ENCODE measurements around the gene OOSP3.

OOSP3 gene

DNA sequence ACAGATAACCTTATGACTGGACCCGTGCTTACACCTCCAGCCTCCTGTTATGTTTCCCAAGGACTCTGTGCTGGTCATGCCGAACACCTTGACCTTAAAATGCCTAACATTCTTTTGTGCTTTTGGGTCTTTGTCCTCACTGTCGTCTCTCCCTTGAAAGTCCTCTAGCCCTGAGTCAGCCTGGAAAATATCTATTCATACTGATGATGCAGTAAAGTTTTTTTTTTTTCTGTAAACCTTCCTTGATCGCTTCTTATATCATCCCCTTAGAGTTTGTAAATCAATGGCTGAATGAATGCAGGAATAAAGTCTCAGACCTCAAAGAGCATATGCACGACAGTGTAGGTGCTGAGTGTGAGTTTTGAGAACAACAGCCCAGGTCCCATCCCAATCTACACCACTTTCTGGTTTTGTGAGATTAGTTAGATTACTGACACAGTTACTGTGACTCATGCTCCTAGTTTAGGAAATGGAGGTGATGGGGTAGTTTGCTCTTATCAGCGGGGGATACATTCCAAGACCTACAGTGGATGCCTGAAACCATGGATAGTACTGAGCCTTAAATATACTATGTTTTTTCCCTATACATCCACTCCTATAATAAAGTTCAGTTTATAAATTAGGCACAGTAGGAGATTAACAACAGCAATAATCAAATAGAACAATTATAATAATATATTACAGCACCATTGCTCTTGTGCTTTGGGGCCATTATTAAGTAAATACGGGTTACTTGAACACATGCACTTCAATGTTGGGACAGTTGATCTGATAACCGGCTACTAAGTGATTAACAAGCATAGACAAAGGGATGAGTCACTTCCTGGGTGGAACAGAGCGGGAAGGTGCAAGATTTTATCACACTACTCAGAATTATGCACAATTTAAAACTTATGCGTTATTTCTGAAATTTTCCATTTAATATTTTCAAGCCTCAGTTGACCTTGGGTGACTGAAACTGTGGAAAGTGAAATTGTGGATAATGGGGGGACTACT, 20.8 kb upstream of the OOSP3 start:
- no peaks in the 10 kb centered on the region for H3K9me3 ChIP-seq (ENCODE audit: insufficient read depth, low read depth, low read length)
- H3K36me3 ChIP-seq (ENCODE audit: insufficient read depth, low read length): no peaks in the 10 kb centered on the region
- no peak overlapping the region for H3K4me2 ChIP-seq (ENCODE audit: low read depth, low read length, poor library complexity, severe bottlenecking)
- peaks cover 12% of the 10 kb centered on the region for H3K4me1 ChIP-seq (ENCODE audit: insufficient read depth, low read length, poor library complexity, severe bottlenecking)
- no peaks in the 10 kb centered on the region for H3K9me2 ChIP-seq (replicated peaks; ENCODE audit: low read depth, low read length)
- H3K79me2 ChIP-seq (ENCODE audit: insufficient read depth, low read length): no peaks in the 10 kb centered on the region
- TF ChIP-seq EZH2phosphoT487 (IDR thresholded peaks at IDR 0.05; ENCODE audit: borderline replicate concordance): no peak
- TF ChIP-seq, protein P1, sequence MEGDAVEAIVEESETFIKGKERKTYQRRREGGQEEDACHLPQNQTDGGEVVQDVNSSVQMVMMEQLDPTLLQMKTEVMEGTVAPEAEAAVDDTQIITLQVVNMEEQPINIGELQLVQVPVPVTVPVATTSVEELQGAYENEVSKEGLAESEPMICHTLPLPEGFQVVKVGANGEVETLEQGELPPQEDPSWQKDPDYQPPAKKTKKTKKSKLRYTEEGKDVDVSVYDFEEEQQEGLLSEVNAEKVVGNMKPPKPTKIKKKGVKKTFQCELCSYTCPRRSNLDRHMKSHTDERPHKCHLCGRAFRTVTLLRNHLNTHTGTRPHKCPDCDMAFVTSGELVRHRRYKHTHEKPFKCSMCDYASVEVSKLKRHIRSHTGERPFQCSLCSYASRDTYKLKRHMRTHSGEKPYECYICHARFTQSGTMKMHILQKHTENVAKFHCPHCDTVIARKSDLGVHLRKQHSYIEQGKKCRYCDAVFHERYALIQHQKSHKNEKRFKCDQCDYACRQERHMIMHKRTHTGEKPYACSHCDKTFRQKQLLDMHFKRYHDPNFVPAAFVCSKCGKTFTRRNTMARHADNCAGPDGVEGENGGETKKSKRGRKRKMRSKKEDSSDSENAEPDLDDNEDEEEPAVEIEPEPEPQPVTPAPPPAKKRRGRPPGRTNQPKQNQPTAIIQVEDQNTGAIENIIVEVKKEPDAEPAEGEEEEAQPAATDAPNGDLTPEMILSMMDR (conservative IDR thresholded peaks at IDR 0.05; ENCODE audit: low read length): no peak
- H3K27me3 ChIP-seq (ENCODE audit: insufficient read depth, low read length, poor library complexity, severe bottlenecking): no peaks in the 10 kb centered on the region
- H4K20me1 ChIP-seq (ENCODE audit: insufficient read depth, low read length, poor library complexity, severe bottlenecking): no peaks in the 10 kb centered on the region
- no peaks in the 10 kb centered on the region for H3F3A ChIP-seq (ENCODE audit: low read depth)
- H2AFZ ChIP-seq (ENCODE audit: low read length): no peak overlapping the region
- no peak overlapping the region for H3K9ac ChIP-seq (ENCODE audit: low read depth, low read length, poor library complexity, severe bottlenecking)
- peak overlapping the region; percentile 8 for H3K4me3 ChIP-seq (ENCODE audit: low read length, poor library complexity, severe bottlenecking)

DNA sequence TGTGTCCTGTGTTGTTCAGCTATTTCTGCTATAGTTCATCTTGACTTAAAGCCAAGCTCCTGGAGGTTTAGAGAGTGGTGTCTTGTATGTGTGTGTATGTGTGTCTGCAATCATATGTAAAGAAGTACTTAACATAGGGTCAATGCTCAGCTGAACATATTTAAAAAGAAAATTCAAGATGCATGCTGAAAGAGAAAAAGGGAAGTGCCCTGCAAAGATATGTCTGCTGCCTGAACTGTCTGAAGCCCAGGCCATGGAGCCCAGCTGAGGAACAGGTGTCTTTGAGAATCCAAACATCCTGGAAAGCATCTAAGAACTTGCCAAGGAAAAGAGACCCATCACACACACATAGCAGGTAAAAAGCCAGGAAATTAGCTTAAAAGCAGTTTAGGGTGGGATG, 18.9 kb upstream of the OOSP3 start:
- Histone ChIP-seq H3K27me3 (ENCODE audit: insufficient read depth, low read length, poor library complexity, severe bottlenecking) (no peaks in the 10 kb centered on the region), H4K20me1 (ENCODE audit: insufficient read depth, low read length, poor library complexity, severe bottlenecking) (no peaks in the 10 kb centered on the region), H3K9ac (ENCODE audit: low read depth, low read length, poor library complexity, severe bottlenecking) (no peak overlapping the region), H3K36me3 (ENCODE audit: insufficient read depth, low read length) (no peaks in the 10 kb centered on the region), H2AFZ (ENCODE audit: low read length) (no peak overlapping the region), H3K9me3 (ENCODE audit: insufficient read depth, low read depth, low read length) (no peaks in the 10 kb centered on the region), H3K9me2 (replicated peaks; ENCODE audit: low read depth, low read length) (no peaks in the 10 kb centered on the region), H3F3A (ENCODE audit: low read depth) (no peaks in the 10 kb centered on the region), H3K4me2 (ENCODE audit: low read depth, low read length, poor library complexity, severe bottlenecking) (no peak overlapping the region), H3K4me1 (ENCODE audit: insufficient read depth, low read length, poor library complexity, severe bottlenecking) (peaks cover 12% of the 10 kb centered on the region), H3K4me3 (ENCODE audit: low read length, poor library complexity, severe bottlenecking) (no peak overlapping the region), H3K79me2 (ENCODE audit: insufficient read depth, low read length) (no peaks in the 10 kb centered on the region)
- TF ChIP-seq, protein P1 (conservative IDR thresholded peaks at IDR 0.05; ENCODE audit: low read length): no peak
- TF ChIP-seq EZH2phosphoT487 (IDR thresholded peaks at IDR 0.05; ENCODE audit: borderline replicate concordance): no peak

DNA sequence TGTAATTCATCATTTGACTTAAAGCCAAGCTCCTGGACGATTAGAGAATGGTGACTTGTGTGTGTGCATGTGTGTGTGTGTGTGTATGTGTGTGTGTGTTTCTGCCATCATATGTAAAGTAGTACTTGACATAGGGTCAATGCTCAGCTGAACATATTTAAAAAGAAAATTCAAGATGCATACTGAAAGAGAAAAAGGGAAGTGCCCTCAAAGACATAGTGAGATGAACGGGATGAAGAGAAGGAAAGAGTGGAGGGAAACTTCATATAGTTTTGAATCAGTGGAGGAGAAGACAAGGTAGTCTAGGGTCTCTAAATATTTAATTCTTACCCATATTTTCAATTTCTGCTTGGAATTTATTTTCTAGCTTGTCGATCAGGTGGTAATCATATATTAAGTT, 16.3 kb upstream of the OOSP3 start:
- Histone ChIP-seq H3K79me2 (ENCODE audit: insufficient read depth, low read length) (no peaks in the 10 kb centered on the region), H3K4me3 (ENCODE audit: low read length, poor library complexity, severe bottlenecking) (no peak overlapping the region), H3K4me2 (ENCODE audit: low read depth, low read length, poor library complexity, severe bottlenecking) (no peak overlapping the region), H3K9me3 (ENCODE audit: insufficient read depth, low read depth, low read length) (no peaks in the 10 kb centered on the region), H3K9me2 (replicated peaks; ENCODE audit: low read depth, low read length) (no peaks in the 10 kb centered on the region), H3K36me3 (ENCODE audit: insufficient read depth, low read length) (no peaks in the 10 kb centered on the region), H3K27me3 (ENCODE audit: insufficient read depth, low read length, poor library complexity, severe bottlenecking) (no peaks in the 10 kb centered on the region), H3K4me1 (ENCODE audit: insufficient read depth, low read length, poor library complexity, severe bottlenecking) (peaks cover 11% of the 10 kb centered on the region), H3F3A (ENCODE audit: low read depth) (no peaks in the 10 kb centered on the region), H2AFZ (ENCODE audit: low read length) (no peak overlapping the region), H4K20me1 (ENCODE audit: insufficient read depth, low read length, poor library complexity, severe bottlenecking) (no peaks in the 10 kb centered on the region), H3K9ac (ENCODE audit: low read depth, low read length, poor library complexity, severe bottlenecking) (no peak overlapping the region)
- TF ChIP-seq EZH2phosphoT487 (IDR thresholded peaks at IDR 0.05; ENCODE audit: borderline replicate concordance): no peak
- TF ChIP-seq, protein P1 (conservative IDR thresholded peaks at IDR 0.05; ENCODE audit: low read length): no peak

All from Loucy (cell line).